Measurements from ENCODE around the gene NPAS3. TPM values are rescaled to one million over a fixed set of nuclear protein-coding genes. Genes with fewer than 3 reads are reported as not detected.

Gene NPAS3
- total RNA-seq, 6 experiments from 2014 or later = 0.11 to 0.83 (median 0.21) TPM; not detected in 2

- H3K4me3 ChIP-seq = no peak overlapping the region
- WGBS (ENCODE audit: insufficient coverage, low coverage, low lambda C conversion rate, missing lambda C conversion rate) = 41% methylated on average over 2 of the region's 3 CpGs
These were observed 630.4 kb downstream of the NPAS3 start for GRCh38 chr14:33568935-33569579.

GRCh38 chr14:33569821-33570687 lies 631.4 kb downstream of the NPAS3 start:
- TF ChIP-seq CTCF (IDR thresholded peaks at IDR 0.05) = no peak
- no peak for TF ChIP-seq POLR2A (IDR thresholded peaks at IDR 0.05)
- intact Hi-C loops (cut with DNase I) = no loop called here
- Histone ChIP-seq H3K27me3 (no peaks in the 10 kb centered on the region), H3K4me3 (no peak overlapping the region), H3K9me3 (no peaks in the 10 kb centered on the region), H3K27ac (no peak overlapping the region), H3K36me3 (no peaks in the 10 kb centered on the region), H3K4me1 (no peaks in the 10 kb centered on the region)
- ATAC-seq (no peak), DNase-seq (no peak)
- 62% methylated on average over 10 of the region's 10 CpGs for WGBS (ENCODE audit: insufficient coverage, low coverage, low lambda C conversion rate, missing lambda C conversion rate)

More at GRCh38 chr14:33568935-33569579, 630.4 kb downstream of the NPAS3 start:
- intact Hi-C loops (cut with DNase I) = no loop called here
- no peak for DNase-seq
- no peaks in the 10 kb centered on the region for H3K9me3 ChIP-seq
- no peaks in the 10 kb centered on the region for H3K4me1 ChIP-seq
- TF ChIP-seq POLR2A (IDR thresholded peaks at IDR 0.05) = no peak
- TF ChIP-seq CTCF (IDR thresholded peaks at IDR 0.05) = no peak
- no peaks in the 10 kb centered on the region for H3K36me3 ChIP-seq
- ATAC-seq = no peak
- no peak overlapping the region for H3K27ac ChIP-seq
- H3K27me3 ChIP-seq = no peaks in the 10 kb centered on the region

GRCh38 chr14:33570694-33571310 lies 632.1 kb downstream of the NPAS3 start:
- no peak for TF ChIP-seq CTCF (IDR thresholded peaks at IDR 0.05)
- TF ChIP-seq POLR2A (IDR thresholded peaks at IDR 0.05) = no peak
- intact Hi-C loops (cut with DNase I) = no loop called here
- ATAC-seq = no peak

GRCh38 chr14:33573301-33573880 lies 634.7 kb downstream of the NPAS3 start:
- Histone ChIP-seq H3K27ac (no peak overlapping the region), H3K27me3 (no peaks in the 10 kb centered on the region), H3K9me3 (no peaks in the 10 kb centered on the region), H3K4me3 (no peak overlapping the region), H3K4me1 (no peaks in the 10 kb centered on the region), H3K36me3 (no peaks in the 10 kb centered on the region)
- DNase-seq (no peak), ATAC-seq (no peak)
- intact Hi-C loops (cut with DNase I) = no loop called here
- TF ChIP-seq POLR2A (IDR thresholded peaks at IDR 0.05) = no peak
- no peak for TF ChIP-seq CTCF (IDR thresholded peaks at IDR 0.05)
- WGBS (ENCODE audit: insufficient coverage, low coverage, low lambda C conversion rate, missing lambda C conversion rate) = 49% methylated on average over 3 of the region's 3 CpGs

More at GRCh38 chr14:33570694-33571310, 632.1 kb downstream of the NPAS3 start:
- Histone ChIP-seq H3K36me3 (no peaks in the 10 kb centered on the region), H3K27me3 (no peaks in the 10 kb centered on the region), H3K27ac (no peak overlapping the region), H3K9me3 (no peaks in the 10 kb centered on the region), H3K4me3 (no peak overlapping the region), H3K4me1 (no peaks in the 10 kb centered on the region)
- 44% methylated on average over 5 of the region's 5 CpGs for WGBS (ENCODE audit: insufficient coverage, low coverage, low lambda C conversion rate, missing lambda C conversion rate)
- DNase-seq = no peak
